LNCAP (cell line): ENCODE data around the gene SLC39A9.

Experiments used
- CTCF ChIP-seq: fragments of 450-650 bp; IDR thresholded peaks from 2 replicates; pipeline ENCODE4 v1.5.1; 2017; ENCODE audit warnings: mild to moderate bottlenecking

The SLC39A9 gene

DNA sequence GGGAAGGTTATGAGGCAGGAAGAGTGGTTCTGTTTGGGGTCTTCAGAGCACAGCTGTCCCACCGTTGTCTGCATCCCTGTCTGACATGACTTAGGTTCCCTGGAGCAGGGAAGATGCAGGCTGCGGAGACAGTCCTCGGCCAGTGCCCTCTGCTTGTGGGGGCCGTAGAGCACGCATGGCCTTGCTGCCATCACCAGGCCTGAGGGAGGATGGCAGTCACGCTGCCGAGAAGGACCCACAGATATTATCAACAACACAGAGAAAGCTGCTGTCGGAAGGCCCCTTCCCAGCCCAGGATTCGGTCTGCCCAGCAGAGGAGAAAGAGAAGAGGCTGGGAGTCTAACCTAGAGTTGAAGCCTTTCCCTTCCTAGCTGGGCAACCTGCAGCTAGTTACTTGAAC, 35.4 kb upstream of the SLC39A9 start:
- TF ChIP-seq CTCF: no peak

DNA sequence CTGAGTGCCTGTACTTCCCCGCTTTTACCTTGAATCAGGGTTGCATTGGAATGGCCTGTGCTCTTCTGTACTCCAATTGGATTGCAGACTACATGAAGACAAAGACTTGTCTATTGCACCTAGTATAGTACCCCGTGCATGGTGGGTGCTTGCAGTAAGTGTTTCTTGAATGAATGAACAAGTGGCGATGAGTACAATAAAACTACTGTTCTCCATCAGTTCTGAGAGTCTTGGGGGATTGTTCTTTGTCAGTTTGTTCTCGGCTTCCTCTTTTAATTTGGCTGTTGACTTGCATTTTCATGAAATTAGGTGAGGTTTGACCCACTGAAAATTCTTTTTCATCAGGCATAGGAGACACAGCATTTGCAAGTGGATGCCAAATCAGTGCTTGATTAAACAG, 34.5 kb upstream of the SLC39A9 start:
- no peak for TF ChIP-seq CTCF

GRCh38 chr14:69364378-69364777, 34.1 kb upstream of the SLC39A9 start:
- no peak for TF ChIP-seq CTCF

- TF ChIP-seq CTCF: no peak
These were observed 32.4 kb upstream of the SLC39A9 start for GRCh38 chr14:69366069-69366468.

- TF ChIP-seq CTCF: no peak
These were observed 31.7 kb upstream of the SLC39A9 start for GRCh38 chr14:69366761-69367160.

- TF ChIP-seq CTCF: no peak
These were observed 30.1 kb upstream of the SLC39A9 start for GRCh38 chr14:69368381-69368780.

GRCh38 chr14:69370061-69370460, 28.4 kb upstream of the SLC39A9 start:
- TF ChIP-seq CTCF: no peak

DNA sequence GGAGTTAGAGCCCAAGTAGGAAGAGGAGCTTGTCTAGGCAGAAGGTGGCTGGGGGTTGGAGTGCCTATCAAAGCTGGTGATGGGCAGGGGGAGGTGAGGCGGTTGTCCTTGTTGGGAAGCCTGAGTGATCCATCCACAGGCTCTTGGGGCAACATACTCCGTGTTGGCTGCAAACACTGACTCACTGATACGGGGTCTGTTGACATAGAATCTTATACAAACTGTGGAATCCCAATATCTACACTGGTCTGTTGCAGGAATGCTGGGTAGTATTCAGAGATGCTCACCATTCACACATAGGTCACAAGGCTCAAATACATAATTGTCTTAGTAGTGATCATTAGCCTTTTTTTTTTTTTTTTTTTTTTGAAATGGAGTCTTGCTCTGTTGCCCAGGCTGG, 26.3 kb upstream of the SLC39A9 start:
- TF ChIP-seq CTCF: no peak
